Stimulated activated naive CD4-positive, alpha-beta T cell treated with Interleukin-2 at 50 U/mL for 16 hours (primary cell): Measurements from ENCODE around the gene CARD19.
A peak's percentile ranks its signal among the peaks of the same experiment; 100 is the strongest.

Source experiments
- DNase-seq: peaks from one replicate; lab custom pipeline; 2025; lab: John Stamatoyannopoulos, UW

Gene CARD19, protein sequence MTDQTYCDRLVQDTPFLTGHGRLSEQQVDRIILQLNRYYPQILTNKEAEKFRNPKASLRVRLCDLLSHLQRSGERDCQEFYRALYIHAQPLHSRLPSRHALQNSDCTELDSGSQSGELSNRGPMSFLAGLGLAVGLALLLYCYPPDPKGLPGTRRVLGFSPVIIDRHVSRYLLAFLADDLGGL

DNA sequence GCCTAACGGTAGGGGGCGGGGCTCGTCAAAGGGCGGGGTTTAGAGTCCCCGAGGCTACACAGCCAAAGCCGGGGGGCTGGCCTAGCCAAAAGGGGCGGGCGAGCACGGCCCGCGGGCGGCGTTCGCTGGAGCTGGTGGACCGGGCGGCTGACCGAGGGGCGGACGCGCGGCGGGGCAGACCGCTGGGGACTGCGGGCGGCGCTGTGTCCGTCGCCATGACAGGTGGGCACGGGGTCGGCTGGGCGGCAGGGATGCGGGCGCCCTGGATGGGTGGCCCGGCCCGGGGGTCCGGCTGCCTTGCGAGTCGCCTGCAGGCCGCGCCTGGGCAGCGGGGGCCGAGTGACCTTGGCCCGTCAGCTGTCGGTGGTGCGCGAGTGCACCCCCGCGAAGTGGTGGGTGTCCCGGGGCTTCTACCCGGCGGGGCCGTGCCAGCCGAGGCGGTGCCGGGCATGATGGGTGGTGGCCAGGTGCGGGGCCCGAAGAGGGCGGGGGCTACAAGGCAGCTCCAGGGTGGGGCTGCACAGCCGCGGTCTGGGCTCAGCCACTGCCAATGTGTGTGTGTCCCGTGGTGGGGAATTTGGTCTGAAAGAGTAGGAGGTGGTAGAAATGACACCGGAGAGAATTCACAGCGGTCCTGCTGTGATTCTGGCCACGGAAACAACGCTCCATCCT lies at the start of gene CARD19:
Gene CARD19, plus strand, starts transcription at position 87 of the 672 bp plus-strand sequence. Its CDS starts 129 bp downstream, at position 216.
- peak; percentile 42 for DNase-seq

DNA sequence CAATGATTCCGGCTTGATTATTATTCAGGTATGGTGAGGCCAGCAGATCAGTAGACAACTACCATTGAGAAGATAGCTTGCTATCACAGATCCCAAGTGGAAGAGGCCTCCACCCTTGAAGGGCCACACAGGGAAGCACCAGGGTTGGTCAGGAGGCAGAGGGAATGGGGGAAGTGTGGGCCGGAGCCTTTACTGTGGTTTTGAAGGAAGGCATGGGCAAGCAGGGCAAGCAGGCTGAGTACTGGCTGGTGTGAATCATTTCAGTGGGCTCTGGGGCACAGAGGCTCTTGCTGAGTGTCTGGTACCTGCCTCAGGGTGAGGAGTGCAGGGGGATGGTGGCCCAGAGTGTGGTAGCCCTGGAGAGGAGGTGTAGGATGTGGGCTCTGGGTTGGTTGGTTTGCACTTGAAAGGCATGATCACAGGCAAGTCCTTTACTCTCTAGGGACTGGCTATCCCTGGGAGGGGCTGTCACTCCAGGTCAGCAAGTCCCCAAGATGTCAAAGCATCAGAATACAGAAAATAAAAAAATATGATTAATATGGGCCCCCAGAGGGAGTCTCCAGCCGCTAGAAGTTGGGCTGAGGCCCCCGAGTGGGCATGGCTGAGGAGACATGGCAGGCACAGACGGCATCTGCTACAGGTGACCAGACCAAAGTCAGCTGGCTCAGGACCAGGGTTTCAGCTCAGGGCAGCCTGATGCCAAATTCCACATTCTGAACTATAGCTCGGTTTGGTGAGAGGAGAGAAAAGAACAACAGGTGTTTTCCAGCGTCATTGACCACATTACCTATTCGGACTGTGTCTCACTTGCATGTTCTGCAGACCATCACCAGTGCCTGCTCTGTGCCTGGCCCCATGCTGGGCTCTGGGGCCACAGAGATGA lies 47.2 kb upstream of the CARD19 start:
- no peak for DNase-seq

DNA sequence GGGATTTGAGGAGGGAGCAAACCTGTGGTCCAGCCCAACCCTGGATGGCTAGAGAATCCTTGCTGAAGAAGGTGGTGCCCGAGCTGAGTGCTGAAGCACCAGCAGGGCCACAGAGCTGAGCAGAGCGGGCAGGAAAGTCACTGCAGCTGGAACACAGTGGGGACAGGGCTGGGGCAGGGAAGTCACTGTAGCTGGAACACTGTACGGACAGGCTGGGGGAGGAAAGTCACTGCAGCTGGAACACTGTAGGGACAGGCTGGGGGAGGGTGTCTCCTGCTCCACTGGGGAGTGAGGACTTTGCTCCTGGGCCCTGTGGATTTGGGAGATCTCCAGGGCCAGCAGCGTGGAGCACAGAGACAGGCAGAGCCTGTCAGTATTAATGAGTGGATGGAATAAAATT lies 46.5 kb upstream of the CARD19 start:
- no peak for DNase-seq

DNA sequence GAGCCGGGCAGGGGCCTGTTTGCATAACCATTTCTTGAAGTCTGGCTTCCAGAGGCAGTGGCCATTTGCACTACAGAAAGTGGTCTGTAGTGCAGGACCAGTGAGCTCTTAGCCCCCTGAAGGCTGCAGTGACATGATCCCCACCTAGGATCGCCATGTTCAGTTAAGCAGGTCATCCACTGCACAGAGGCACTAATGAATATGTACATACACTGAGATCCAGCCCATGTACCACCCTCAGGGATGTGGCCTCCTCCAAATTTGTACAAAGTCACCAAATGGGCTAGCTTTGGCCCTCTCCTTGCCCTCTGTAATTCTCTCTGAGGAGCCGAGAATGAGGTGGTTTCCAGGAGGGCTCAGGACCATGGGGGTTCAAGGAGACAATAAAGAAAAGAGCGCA lies 45.8 kb upstream of the CARD19 start:
- no peak for DNase-seq

DNA sequence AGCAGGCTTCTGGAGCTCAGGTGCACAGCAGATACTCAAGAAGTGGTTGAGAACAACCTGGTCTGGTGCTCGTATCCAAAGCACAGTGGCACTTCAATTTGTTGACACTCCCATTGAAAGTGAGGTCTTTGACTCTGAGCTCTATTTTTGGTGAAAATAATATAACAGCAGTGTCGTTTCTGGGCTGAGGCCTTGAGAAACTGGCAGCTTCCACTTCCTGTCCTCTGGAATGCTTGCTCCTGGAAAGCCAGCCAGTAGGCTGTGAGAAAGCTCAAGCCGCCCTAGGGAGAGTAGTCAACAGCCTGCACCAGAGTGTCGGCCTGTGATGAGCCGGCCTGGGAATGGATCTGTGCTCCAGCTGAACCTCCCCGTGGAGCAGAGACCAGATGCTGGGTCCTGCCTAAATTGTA lies 44.3 kb upstream of the CARD19 start:
- no peak for DNase-seq

DNA sequence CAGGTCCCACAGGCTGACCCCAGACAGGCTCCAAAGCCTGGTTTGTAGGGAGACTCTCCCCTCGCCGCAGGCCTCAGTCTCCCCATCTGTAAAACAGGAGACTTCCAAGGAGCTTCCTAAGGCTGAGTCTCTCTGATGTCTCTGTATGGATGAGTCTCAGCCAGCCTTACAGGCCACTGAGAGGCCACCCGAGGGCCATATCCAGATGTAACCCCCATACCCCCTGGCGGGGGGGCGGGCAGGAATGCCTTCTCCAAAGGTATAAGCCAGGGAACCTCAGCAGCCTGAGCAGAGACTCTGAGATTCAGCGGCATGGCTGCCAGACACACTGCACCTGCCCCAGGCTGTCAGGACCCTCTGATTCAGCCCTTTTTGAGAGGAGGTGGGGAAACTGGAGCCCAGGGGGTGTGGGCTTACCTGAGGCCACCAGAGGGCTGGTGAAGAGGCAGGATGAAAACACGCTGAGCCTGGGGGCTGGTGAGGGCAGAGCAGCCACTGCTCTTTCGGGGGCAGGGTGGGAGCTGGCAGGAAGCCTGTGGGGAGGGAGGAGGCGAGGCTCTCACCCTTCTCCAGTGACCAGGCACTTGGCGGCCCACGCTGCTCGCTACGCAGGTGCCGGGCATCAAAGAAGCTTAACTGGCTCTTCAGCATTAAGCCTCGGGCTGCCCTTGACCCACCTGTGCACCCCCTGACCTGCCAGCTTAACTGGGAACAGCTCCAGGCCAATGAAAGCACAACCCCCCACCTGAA lies 43.1 kb upstream of the CARD19 start:
- no peak for DNase-seq

DNA sequence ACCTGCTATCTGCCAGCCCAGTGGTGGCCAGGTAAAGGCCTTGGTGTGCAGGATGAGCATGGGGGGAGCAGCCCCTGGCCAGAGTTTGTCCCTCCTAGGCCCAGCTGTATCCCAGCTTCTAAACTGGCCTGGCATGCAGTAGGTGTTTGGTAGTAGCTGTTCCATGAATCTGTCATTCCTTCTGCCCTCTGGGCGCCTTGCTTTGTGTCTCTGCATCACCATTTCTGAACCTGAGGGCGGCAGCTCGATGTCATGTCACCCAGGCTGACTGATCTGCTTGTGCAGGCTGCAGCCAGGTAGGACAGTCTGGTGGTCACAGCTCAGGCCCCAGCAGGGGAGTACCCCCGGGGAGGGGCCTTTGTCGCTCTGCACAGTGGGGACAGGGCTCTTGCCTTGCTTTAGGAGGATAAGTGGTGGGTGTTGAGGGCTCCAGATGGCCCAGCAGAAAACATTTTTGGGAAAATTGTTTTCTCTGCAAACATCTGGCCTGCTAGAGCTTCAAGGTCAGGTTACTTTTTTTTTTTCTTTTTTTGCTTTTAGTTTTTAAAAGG lies 42.2 kb upstream of the CARD19 start:
- DNase-seq, result no peak

DNA sequence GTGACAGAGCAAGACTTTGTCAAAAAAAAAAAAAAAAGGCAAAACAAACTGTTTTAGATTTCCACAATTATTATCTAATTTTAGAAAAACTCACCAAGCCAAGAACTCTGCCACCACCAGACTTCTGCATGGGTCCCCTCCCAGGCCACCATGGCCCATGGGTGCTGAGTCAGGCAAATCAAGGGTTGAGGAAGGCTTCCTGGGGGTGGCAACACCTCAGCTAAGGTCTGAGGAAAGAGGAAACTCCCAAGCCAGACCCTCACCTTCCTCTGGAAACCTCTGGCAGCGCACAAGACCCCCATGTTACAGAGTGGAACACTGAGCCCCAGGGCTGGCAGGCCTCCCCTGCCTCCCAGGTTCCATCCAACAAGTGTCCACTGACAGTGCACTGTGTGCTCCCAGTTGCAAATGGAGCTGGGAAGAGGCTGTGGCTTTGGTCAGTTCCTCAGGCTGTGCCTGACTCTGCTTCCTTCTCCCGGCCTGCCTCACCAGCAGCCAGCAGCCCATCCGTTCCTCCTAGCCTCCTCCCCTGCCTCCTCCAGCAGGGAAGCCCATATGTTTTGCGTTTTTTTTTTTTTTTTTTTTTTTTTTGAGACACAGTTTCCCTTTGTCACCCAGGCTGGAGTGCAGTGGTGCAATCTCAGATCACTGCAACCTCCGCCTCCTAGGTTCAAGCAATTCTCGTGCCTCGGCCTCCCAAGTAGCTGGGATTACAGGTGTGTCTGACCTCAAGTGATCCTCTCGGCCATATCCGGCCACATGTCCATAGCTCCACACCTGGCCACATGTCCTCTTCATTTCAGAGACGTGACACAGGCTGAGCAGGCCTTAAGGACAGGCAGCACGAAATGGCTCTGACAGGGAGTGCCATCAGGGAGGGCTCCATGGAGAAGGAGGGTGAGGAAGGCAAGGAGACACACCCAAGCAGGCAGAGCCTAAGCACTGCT lies 41.0 kb upstream of the CARD19 start:
- no peak for DNase-seq

DNA sequence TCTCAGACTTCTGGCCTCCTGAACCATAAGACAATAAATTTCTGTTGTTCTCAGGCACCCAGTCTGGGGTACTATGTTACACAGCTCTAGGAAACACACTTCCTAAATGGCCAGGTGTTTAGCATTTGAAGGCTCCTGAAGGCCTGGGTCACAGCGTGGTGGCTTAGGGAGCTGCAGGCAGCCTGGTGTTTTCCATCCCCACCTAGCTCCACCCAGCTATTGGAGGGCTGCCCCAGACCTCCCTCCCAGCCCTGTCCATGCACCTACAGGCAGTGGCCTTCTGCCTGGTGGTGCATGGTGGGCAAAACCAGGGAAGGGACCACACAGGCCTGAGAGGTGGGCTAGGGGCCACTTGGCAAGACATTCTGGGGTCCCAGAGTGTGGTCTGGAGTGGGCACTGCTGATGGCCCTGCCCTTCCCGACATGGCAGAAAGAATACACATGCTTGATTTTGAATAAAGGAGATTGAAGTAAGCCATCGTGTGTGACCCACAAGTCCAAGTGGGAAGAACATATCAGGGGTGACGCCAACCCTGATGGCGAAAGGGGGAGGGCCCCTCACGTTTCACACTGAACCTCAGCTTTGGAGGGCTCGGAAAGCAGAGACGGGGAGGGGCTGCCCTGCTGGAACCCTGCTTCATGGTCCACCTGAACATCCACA lies 38.8 kb upstream of the CARD19 start:
- no peak for DNase-seq

DNA sequence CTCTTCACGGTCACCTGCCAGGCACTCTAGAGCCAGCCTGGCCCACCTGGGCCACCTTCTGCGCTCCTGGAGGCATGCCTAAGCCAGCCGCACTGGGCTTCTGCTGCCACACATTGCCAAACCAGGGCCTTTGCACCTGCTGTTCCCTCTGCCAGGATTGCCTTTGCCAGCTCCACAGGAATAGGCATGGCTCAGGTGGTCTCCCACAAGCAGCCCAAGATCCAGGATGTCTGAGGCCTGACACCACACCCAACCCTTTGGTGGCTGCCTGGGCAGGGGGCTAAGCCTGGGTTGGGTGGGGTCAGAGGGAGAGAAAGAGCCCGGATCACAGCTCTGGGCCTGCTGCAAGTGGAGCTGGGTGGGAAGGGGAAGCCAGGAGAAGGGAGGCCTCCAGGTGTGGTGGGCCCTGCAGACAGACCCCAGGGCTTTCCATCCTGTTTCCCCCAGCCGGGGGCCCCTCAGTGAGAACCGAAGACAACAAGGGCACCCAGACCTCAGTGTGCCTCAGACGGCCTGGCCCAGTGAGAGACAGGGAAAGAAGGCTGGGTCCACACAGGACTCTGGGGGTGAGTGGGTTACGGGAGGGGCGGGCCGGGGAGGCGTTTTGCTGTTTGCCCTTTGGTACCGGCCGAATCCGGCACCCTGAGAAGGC lies 38.2 kb upstream of the CARD19 start:
- DNase-seq, result no peak

DNA sequence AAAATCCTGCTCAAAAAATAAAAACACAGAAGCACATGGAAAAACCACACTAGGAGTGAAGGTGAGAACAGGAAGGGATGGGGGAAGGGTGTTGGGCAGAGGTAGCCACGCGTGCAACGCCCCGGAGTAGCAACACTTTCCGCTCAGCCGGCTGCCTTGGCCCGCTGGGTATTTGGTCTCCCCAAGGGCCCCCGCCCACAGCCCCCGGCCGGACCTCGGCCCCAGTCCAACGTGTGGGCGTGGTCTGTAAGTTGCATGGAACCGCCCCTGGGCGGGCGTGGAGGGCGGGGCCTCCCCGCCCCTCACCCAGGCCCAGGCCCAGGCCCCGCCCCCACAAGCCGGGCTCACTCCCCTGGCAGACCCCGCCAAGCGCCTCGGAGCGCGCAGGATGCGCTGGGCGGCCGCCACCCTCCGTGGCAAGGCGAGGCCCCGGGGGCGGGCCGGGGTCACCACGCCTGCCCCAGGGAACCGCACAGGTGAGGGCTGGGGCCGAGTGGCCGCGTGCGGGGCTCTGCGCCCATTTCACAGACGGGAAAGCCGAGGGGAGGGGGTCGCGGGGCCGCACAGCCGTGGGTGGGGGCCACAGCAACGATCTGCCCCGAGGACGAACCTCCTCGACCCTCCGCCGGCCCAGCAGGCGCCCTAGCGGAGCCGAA lies 37.5 kb upstream of the CARD19 start, which contains the start of gene SUSD3:
Gene SUSD3, plus strand, starts transcription at position 347 of the 656 bp plus-strand sequence. Its CDS starts 42 bp downstream, at position 389.
- peak; percentile 62 for DNase-seq

DNA sequence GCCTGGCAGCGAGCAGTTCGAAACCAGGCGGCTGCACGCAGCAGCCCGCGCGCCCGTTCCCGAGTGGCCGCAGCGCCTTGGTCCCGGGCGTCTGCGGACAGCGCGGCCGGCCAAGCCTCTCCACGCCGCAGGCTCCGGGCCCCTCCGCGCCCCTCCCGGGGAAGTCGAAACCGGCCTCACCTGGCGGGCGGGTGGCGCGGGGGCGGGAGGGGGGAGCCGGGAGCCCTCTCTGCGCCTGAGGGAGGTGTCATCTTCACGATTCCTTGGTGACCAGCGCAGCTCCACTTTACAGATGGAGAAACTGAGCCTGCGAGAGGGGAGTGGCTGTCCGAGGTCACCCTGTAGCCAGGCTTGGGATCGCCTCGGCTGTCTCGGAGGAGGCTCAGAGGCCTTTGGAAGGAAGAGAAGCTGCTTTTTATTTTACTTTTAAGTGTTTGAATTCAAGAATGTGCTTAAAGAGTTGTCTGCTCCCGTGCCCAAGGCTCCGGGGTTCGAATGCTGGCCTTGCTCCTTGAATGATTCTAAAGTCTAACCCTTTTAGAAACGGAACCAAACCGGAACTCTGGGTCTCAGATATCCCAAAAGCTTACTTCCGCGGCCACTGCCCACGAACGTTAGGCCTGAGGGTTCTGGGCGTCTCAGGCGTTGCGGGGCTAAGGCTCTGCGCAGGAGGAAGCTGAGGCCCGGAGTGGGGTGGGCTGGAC lies 36.9 kb upstream of the CARD19 start:
- peak; percentile 28 for DNase-seq

DNA sequence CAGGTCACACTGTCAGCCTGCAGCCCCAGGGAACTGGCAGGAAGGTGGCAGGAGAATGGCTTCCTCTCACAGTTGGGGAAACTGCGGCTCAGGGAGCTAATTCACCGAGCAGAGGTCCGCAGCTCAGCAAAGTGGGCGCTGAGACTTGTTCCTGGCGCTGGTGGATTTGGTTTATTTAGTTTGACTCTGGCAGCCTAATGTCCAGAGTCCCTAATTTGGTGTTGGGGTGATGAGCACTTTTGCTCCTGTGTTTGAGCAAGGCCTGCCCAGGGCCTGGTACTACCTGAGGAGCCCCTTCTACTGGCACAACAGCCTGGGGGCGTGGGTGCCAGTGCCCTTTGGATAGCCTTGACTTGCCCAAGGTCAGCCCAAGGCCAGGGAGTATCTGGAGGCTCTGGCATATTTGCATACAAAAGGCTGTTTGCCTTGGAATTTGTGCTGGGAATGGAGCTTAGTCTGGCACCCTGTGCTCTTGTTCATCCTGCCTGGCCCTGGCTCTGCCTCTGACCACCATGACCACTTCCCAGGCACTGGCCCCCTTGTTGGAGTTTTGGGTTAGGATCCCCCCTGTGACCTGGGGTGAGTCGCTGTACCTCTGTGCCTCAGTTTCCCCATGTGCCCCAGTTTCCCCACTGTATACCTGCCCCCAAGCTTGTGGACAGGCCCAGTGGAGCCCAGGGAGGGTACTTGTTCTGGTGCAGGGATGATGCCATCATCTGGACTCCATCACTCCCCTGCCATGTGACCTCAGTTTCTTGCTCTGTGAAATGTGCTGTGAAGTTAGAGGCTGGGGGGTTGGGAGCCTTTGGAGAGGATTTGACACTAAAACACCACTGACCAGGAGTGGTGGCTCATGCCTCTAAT lies 36.1 kb upstream of the CARD19 start:
- DNase-seq, result no peak

DNA sequence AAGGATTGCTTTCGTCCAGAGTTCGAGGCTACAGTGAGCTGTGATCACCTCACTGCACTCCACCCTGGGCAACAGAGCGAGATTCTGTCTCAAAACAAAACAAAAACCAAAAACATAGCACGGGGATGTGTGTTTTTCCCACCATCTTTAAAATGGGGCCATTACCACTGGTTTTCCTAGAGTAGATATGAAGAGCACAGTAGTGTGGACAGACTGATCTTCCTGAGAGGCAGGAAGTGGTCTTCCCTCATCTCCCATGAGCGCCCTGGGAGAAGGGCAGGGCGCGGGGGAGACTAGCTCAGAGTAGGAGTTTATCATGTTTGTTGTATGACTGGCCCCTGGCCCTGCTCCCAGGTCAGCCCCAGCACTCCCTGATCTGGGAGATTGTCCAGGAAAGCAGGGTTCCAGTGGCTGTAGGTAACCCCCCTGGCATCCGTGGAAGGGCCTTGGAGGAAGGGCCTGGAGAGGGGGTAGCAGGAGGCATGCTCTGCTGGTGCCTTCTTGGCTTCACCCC lies 35.2 kb upstream of the CARD19 start:
- peak; percentile 14 for DNase-seq

DNA sequence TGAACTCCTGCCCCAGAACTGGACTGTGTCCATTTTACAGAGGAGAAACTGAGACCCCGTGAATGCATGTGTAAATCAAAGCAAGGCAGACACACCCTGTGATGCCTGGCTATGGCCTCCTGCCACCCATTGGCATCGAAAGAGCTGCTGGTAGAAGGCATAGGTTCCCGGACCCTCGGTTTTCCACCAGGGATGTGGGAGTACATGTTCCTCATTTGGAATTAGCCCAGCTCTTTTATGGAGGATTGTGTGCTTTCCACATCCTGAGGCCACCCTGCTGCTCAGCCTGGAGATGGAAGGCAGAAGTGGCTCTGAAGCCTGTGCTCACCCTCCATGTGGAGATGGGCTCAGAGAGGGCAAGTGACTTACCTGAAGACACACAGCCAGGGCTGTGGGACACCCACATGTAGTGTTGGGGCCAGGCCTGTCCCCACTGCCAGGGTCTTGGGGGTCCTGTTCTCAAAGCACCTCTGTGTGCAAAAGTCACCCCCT lies 34.7 kb upstream of the CARD19 start:
- DNase-seq, result no peak

DNA sequence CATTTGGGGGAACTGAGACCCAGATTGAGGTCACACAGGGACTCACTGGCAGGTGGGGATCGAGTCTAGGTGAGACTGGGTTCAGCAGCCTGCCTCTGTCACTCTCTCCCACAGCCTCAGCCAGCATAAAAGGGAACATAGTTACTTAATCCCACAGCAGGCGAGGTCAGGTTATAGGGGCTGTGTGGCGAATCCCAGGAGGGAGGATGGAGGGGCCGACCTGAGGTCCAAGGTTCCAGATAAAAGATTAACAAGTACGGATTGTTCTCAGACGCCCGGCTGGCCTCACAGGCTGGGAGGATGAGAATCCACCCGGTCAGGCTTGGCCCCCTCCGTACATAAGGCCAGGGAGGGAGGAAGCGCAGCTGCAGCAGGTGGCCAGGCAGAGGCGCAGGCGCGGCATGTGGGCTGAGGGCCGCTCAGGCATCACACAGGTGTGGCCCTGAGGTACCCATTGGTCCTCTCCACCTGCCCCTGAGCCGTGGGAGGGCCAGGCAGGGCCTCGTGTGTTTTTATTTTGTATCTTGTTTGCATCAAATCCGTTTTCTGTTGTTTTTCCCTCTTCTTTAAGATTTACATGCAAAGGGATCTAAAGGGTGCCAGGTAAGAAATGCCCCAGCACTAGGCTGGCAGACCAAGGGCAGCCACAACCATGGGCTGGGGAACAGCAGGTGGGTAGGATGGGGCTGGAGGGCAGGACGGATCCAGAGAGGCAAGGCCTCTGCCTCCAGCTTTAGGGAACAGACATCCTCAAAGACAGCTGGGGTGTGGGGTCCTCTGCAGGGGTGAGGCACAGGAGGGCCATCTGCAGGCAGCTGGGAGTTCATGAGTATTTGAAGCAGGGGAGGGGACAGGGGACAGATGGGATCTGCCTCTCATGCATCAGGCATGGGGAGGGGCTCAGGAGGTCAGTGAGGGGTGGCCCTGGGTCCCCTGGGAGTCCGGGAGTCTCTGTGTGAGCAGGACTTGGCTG lies 33.9 kb upstream of the CARD19 start:
- no peak for DNase-seq
